ENCODE measurements around the gene RNU1-4. TPM values are rescaled to one million over a fixed set of nuclear protein-coding genes. Genes with fewer than 3 reads are reported as not detected.
"Not testable (repeated sequence)": the region's sequence is repeated elsewhere in the genome, so short reads cannot be mapped to it uniquely, and the experiment has no call there.

RNU1-4 gene
- total RNA-seq, 1 experiment from 2014 or later = 1,678 TPM

DNA sequence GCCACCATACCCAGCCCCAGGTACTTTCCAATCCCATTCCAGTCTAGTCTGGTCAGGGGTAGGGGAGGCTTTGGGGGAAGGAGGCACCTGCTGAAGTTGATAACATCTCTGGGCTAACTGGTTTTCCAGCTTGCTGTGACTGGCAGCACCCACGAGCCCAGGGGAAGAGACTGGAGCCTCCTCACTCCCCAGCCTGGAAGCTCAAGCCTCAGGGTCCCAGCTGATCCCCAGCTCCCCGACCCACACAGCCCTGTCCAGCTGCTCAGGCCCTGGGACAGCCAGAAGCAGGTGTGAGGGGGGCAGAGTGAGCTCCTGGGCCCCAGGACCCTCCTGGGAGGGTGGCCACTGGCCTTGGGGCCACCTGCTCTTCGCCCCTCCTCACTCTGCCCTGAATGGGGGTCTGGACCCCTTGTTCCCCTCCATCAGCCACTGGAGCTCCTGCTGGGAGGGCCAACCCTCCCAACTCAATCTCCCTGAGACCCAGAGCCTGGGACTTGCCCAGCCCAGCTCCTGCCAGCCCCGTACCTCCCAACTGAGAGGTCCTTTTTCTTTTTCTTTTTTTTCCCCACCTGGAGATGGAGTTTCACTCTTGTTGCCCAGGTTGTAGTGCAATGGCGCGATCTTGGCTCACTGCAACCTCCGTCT, 23.5 kb upstream of the RNU1-4 start:
- intact Hi-C loops (cut with micrococcal nuclease; ENCODE audit: unreplicated experiment) = no loop called here
- Mint-ChIP-seq H3K4me1 (ENCODE audit: low read depth, unreplicated experiment) (peaks cover 11% of the 10 kb centered on the region), H3K27ac (ENCODE audit: unreplicated experiment) (no peak overlapping the region), H3K9me3 (ENCODE audit: low read depth, unreplicated experiment) (no peaks in the 10 kb centered on the region), H3K36me3 (ENCODE audit: insufficient read depth, unreplicated experiment) (no peaks in the 10 kb centered on the region), H3K27me3 (ENCODE audit: unreplicated experiment) (peaks cover 21% of the 10 kb centered on the region), H3K4me3 (ENCODE audit: low read depth, unreplicated experiment) (no peak overlapping the region)
- no TSS peak for BruUV-seq (replicated peaks)
- CTCF ChIA-PET = no interaction called here
- peak; percentile 32 for DNase-seq
- TF ChIP-seq, protein P1, sequence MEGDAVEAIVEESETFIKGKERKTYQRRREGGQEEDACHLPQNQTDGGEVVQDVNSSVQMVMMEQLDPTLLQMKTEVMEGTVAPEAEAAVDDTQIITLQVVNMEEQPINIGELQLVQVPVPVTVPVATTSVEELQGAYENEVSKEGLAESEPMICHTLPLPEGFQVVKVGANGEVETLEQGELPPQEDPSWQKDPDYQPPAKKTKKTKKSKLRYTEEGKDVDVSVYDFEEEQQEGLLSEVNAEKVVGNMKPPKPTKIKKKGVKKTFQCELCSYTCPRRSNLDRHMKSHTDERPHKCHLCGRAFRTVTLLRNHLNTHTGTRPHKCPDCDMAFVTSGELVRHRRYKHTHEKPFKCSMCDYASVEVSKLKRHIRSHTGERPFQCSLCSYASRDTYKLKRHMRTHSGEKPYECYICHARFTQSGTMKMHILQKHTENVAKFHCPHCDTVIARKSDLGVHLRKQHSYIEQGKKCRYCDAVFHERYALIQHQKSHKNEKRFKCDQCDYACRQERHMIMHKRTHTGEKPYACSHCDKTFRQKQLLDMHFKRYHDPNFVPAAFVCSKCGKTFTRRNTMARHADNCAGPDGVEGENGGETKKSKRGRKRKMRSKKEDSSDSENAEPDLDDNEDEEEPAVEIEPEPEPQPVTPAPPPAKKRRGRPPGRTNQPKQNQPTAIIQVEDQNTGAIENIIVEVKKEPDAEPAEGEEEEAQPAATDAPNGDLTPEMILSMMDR (IDR thresholded peaks at IDR 0.05; ENCODE audit: unreplicated experiment) = no peak

DNA sequence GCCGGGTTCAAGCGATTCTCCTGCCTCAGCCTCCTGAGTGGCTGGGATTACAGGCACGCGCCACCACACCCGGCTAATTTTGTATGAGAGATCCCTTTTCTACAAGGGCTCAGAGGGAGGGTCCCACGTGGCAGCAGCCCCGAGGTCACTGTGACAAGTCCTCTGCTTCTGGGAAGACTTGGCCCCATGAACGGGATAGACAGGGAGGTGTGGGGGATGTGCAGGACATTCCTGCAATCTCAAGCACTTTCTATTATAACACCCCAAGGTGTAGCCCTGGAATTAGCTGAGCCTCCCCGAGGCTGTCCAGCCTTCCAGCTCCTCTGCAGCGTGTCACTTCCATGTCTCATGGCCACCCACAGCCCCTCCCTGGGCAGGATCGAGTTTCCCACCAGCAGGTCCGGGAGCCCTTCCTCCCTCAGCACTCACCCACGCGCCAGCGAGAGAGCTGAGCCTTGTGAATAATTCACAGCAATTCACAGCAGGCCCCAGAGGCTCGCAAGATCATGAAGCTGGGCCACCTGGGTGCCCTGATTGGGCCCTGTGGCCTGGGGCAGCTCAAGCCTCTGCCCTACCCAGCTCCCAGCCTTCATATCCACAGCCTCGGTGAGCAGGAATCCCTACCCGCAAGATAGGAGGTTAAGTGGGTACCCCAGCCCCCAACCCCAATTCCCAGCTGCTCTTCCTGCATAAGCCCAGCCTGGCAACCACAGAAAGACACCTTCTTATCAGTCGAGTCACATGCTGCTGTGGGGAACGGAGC, 22.8 kb upstream of the RNU1-4 start:
- H3K27ac Mint-ChIP-seq (ENCODE audit: unreplicated experiment) = no peak overlapping the region
- H3K4me3 Mint-ChIP-seq (ENCODE audit: low read depth, unreplicated experiment) = no peak overlapping the region
- H3K27me3 Mint-ChIP-seq (ENCODE audit: unreplicated experiment) = peaks cover 21% of the 10 kb centered on the region
- TF ChIP-seq, protein P1 (IDR thresholded peaks at IDR 0.05; ENCODE audit: unreplicated experiment) = no peak
- H3K36me3 Mint-ChIP-seq (ENCODE audit: insufficient read depth, unreplicated experiment) = no peaks in the 10 kb centered on the region
- CTCF ChIA-PET = no interaction called here
- no peaks in the 10 kb centered on the region for H3K9me3 Mint-ChIP-seq (ENCODE audit: low read depth, unreplicated experiment)
- BruUV-seq (replicated peaks) = no TSS peak
- H3K4me1 Mint-ChIP-seq (ENCODE audit: low read depth, unreplicated experiment) = peaks cover 11% of the 10 kb centered on the region
- no peak for DNase-seq
- intact Hi-C loops (cut with micrococcal nuclease; ENCODE audit: unreplicated experiment) = no loop called here

DNA sequence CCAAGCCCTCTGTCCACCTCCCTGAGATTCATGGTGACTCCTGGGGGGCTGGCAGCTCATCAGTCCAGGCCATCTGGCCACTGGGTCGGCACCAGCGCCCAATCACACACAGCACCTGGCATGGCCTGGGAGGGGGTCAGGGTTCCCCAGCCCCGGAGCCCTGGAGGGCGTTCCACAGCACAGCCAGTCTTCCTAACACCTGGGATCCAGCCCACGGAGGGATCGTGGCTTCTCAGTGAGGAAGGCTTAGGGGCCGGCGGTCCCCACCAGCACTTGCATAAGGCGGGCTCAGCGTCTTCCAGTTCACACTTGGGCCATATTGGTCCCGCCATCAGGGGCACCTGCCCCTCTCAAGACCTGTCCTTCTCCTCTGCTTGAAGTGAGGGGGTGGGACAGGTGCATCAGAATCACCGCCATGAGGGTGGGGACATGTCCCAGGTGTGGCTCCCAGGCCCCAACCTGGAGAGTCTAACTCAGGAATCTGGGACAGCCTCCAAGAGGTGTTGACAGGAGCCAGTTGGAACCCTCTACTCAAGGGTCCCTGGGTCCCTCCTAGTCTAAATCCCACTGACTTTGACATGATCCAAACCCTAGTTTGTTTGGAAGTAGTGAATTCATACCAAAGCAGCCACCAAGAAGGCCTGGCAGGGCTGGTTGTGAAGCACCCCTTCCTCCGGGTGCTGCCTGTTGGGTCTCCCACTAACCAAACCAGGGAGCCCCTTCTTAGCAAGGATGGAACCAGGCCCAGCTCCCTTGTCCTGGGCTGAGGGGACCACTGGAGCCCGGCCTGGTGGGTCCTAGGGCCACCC, 22.0 kb upstream of the RNU1-4 start:
- peaks cover 21% of the 10 kb centered on the region for H3K27me3 Mint-ChIP-seq (ENCODE audit: unreplicated experiment)
- intact Hi-C loops (cut with micrococcal nuclease; ENCODE audit: unreplicated experiment); H3K9me3 Mint-ChIP-seq (ENCODE audit: low read depth, unreplicated experiment); H3K27ac Mint-ChIP-seq (ENCODE audit: unreplicated experiment); DNase-seq; BruUV-seq (replicated peaks); CTCF ChIA-PET; H3K36me3 Mint-ChIP-seq (ENCODE audit: insufficient read depth, unreplicated experiment); H3K4me3 Mint-ChIP-seq (ENCODE audit: low read depth, unreplicated experiment): not testable (repeated sequence)
- H3K4me1 Mint-ChIP-seq (ENCODE audit: low read depth, unreplicated experiment) = peaks cover 11% of the 10 kb centered on the region

DNA sequence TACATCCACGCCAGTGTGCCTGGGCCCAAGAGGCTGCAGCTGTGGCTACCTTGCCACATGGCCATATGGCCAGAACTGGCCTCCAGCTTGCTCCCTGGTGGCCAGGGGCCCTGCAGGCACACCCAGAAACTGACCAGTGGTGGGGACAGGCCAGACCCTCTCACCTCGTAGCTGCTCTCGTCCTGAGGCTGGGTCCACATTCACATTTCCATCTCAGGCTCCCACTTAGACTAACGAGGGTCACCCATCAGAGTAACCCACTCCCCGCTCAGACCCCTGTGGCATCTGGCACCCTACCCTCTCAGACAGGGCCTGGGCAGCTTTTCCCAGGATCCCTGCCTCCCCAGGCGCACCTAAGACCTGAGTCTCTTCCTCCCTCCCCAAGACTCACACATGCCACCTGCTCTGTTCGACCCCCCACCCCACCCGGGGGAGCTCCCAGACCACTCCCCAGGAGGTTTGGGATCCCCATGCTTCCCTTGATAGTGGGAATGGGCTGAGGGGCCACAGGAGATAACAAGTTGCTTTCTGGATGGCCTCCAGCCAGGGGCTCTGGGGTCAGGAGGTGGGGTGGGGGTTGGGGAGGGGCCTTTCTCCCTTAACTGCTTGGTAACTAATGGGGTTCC, 21.3 kb upstream of the RNU1-4 start:
- no peak for DNase-seq
- peaks cover 21% of the 10 kb centered on the region for H3K27me3 Mint-ChIP-seq (ENCODE audit: unreplicated experiment)
- CTCF ChIA-PET = no interaction called here
- H3K4me1 Mint-ChIP-seq (ENCODE audit: low read depth, unreplicated experiment) = peaks cover 11% of the 10 kb centered on the region
- H3K9me3 Mint-ChIP-seq (ENCODE audit: low read depth, unreplicated experiment) = no peaks in the 10 kb centered on the region
- BruUV-seq (replicated peaks) = no TSS peak
- no peak overlapping the region for H3K27ac Mint-ChIP-seq (ENCODE audit: unreplicated experiment)
- intact Hi-C loops (cut with micrococcal nuclease; ENCODE audit: unreplicated experiment) = no loop called here
- TF ChIP-seq, protein P1 (IDR thresholded peaks at IDR 0.05; ENCODE audit: unreplicated experiment) = no peak
- no peaks in the 10 kb centered on the region for H3K36me3 Mint-ChIP-seq (ENCODE audit: insufficient read depth, unreplicated experiment)
- no peak overlapping the region for H3K4me3 Mint-ChIP-seq (ENCODE audit: low read depth, unreplicated experiment)

Measured in Calu3 (cell line).